ENCODE measurements around the gene UTY. TPM values are rescaled to one million over a fixed set of nuclear protein-coding genes. Genes with fewer than 3 reads are reported as not detected.

The UTY gene
- total and polyA plus RNA-seq, 12 donors = 1.3 to 15.8 (median 14.2) TPM; not detected in 3

DNA sequence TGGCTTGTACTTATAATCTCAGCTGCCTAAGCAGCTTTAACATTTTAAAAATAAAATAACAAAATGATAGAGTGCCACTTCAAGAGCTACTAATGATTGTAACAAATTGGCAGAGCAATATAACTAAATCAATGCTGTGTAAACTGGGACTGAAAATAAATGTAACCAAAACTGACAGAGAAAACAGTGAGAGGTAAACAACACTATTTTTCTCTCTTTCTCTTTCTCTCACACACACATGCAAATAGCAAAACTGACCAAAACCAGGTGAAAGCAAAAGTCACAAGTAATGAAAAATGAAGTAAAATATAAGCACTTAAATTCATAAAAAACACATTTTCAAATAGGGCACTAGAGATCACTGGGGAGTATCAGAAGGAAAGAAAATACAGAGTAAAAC lies 109.6 kb downstream of the UTY start:
- no peak overlapping the region for H3K4me3 ChIP-seq
- H3K27me3 ChIP-seq = no peaks in the 10 kb centered on the region
- peaks cover 0 to 13% (median 0%) of the 10 kb centered on the region in 9 donors for H3K4me1 ChIP-seq
- ATAC-seq (no peak), DNase-seq (no peak)
- TF ChIP-seq, protein P1, sequence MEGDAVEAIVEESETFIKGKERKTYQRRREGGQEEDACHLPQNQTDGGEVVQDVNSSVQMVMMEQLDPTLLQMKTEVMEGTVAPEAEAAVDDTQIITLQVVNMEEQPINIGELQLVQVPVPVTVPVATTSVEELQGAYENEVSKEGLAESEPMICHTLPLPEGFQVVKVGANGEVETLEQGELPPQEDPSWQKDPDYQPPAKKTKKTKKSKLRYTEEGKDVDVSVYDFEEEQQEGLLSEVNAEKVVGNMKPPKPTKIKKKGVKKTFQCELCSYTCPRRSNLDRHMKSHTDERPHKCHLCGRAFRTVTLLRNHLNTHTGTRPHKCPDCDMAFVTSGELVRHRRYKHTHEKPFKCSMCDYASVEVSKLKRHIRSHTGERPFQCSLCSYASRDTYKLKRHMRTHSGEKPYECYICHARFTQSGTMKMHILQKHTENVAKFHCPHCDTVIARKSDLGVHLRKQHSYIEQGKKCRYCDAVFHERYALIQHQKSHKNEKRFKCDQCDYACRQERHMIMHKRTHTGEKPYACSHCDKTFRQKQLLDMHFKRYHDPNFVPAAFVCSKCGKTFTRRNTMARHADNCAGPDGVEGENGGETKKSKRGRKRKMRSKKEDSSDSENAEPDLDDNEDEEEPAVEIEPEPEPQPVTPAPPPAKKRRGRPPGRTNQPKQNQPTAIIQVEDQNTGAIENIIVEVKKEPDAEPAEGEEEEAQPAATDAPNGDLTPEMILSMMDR (IDR thresholded peaks at IDR 0.05) = no peak
- no peak overlapping the region for H3K27ac ChIP-seq
- peaks cover 0 to 36% (median 0%) of the 10 kb centered on the region in 9 donors for H3K36me3 ChIP-seq
- H3K9me3 ChIP-seq = no peaks in the 10 kb centered on the region
- intact Hi-C loops (cut with DNase I) = no loop called here

DNA sequence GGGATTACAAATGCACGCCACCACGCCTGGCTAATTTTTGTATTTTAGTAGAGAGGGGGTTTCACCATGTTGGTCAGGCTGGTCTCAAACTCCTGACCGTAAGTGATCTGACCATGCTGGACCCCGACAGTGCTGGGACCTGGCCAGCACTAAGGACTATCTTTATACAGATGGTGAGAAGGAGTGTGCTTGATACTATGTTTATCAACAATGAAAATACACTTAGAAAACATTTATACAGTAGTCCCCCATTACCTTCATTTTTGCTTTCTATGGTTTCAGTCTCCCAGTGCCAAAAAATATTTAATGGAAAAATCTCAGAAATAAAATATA lies 111.4 kb downstream of the UTY start:
- intact Hi-C loops (cut with DNase I) = no loop called here
- no peaks in the 10 kb centered on the region for H3K9me3 ChIP-seq
- 92 to 95% methylated on average over 4 of the region's 4 CpGs for WGBS, 2 donors
- no peak overlapping the region for H3K27ac ChIP-seq
- H3K27me3 ChIP-seq = no peaks in the 10 kb centered on the region
- no peak for DNase-seq
- no peak overlapping the region for H3K4me3 ChIP-seq
- ATAC-seq = no peak
- peaks cover 0 to 36% (median 0%) of the 10 kb centered on the region in 9 donors for H3K36me3 ChIP-seq
- TF ChIP-seq, protein P1 (IDR thresholded peaks at IDR 0.05) = no peak
- peaks cover 0 to 13% (median 0%) of the 10 kb centered on the region in 9 donors for H3K4me1 ChIP-seq

DNA sequence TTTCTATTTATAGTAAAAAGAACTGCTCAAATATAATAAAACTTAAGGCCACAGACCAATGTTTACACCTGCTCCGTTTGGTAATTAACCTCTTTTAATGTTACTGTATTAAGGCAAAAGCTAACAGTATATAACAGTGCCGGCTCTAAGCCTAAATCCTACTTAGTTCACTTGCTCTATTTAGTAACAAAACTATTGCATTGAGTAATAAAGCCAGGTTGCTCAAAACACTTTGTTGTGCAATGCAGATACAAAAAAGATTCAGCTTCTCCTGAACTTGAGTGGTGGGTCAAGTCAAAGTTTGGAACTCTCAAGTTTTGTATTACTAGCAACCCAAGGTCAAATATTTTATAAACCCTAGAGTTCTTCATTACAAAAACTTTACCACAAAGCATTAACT lies 116.2 kb downstream of the UTY start:
- no peak for ATAC-seq
- Histone ChIP-seq H3K4me1 (peaks cover 0 to 11% (median 0%) of the 10 kb centered on the region in 9 donors), H3K4me3 (no peak overlapping the region), H3K27me3 (no peaks in the 10 kb centered on the region), H3K27ac (no peak overlapping the region), H3K9me3 (no peaks in the 10 kb centered on the region), H3K36me3 (peaks cover 0 to 49% (median 0%) of the 10 kb centered on the region in 9 donors)
- TF ChIP-seq, protein P1 (IDR thresholded peaks at IDR 0.05) = no peak
- 86 to 90% methylated on average over 2 of the region's 2 CpGs for WGBS, 2 donors
- DNase-seq = no peak
- intact Hi-C loops (cut with DNase I) = no loop called here

- Histone ChIP-seq H3K4me3 (no peak overlapping the region), H3K4me1 (peaks cover 0 to 11% (median 0%) of the 10 kb centered on the region in 9 donors), H3K9me3 (no peaks in the 10 kb centered on the region), H3K36me3 (peaks cover 0 to 49% (median 0%) of the 10 kb centered on the region in 9 donors), H3K27ac (no peak overlapping the region), H3K27me3 (no peaks in the 10 kb centered on the region)
- TF ChIP-seq, protein P1 (IDR thresholded peaks at IDR 0.05) = no peak
- WGBS, 2 donors = 98 to 100% methylated on average over 2 of the region's 2 CpGs
- ATAC-seq (no peak), DNase-seq (no peak)
- intact Hi-C loops (cut with DNase I) = no loop called here
Measured at GRCh38 chrY:13362662-13363061, 117.2 kb downstream of the UTY start.

Data from heart right ventricle (tissue), 16 donors.